ENCODE data around the gene CDADC1.

- TF ChIP-seq EZH2phosphoT487 (IDR thresholded peaks at IDR 0.05; ENCODE audit: unreplicated experiment) (no peak), CTCF (conservative IDR thresholded peaks at IDR 0.05; ENCODE audit: low read depth in 2 of 2) (no peak), POLR2AphosphoS5 (IDR thresholded peaks at IDR 0.05; ENCODE audit: low read depth) (no peak), REST (IDR thresholded peaks at IDR 0.05; ENCODE audit: unreplicated experiment) (no peak), STAT1 (IDR thresholded peaks at IDR 0.05; ENCODE audit: unreplicated experiment) (no peak), JUNB (IDR thresholded peaks at IDR 0.05; ENCODE audit: unreplicated experiment) (no peak), NANOG (IDR thresholded peaks at IDR 0.05; ENCODE audit: borderline replicate concordance) (no peak), ETS1 (IDR thresholded peaks at IDR 0.05) (no peak), EZH2 (IDR thresholded peaks at IDR 0.05; ENCODE audit: low read depth, unreplicated experiment) (no peak), ZNF114 (CRISPR knock-in tag; IDR thresholded peaks at IDR 0.05) (no peak), ZNF331 (CRISPR knock-in tag; IDR thresholded peaks at IDR 0.05; ENCODE audit: low read depth) (no peak)
Measured at GRCh38 chr13:49340161-49340560, 92.4 kb downstream of the CDADC1 start.
